NT2/D1 (cell line): ENCODE results near the gene PLPP1.

Source experiments
- SUZ12 ChIP-seq: IDR thresholded peaks from 2 replicates; pipeline ENCODE4 v1.6.1; 2011; ENCODE audit not compliant: insufficient read length, insufficient read depth; ENCODE audit errors: extremely low read depth
- YY1 ChIP-seq: IDR thresholded peaks from 2 replicates; pipeline ENCODE4 v1.6.1; 2011; ENCODE audit not compliant: insufficient read length, insufficient read depth
- ZNF274 ChIP-seq: IDR thresholded peaks from 2 replicates; pipeline ENCODE4 v1.6.1; 2011; ENCODE audit warnings: mild to moderate bottlenecking, low read depth, low read length

GRCh38 chr5:55459572-55459971 is 75.2 kb downstream of the PLPP1 start:
- TF ChIP-seq ZNF274 (no peak), YY1 (no peak), SUZ12 (no peak)
